Fibroblast of lung (primary cell): Measurements from ENCODE around the gene LONP2. TPM values are rescaled to one million over a fixed set of nuclear protein-coding genes. Genes with fewer than 3 reads are reported as not detected.

ENCODE experiments used
- DNase-seq, 2 donors: peaks; one replicate each; pipeline versions ENCODE4 v3.0.0 to v3.0.0-alpha.2; 2010; ENCODE audit warnings: low read depth in 2 of 2
- H2AFZ ChIP-seq: 2 replicates; pipeline ENCODE4 v1.5.1; 2012; ENCODE audit warnings: low read length, control low read depth, inconsistent platforms
- H3K27ac ChIP-seq: 2 replicates; pipeline ENCODE4 v1.5.1; 2011; ENCODE audit warnings: low read length, control low read depth; ENCODE audit not compliant: insufficient read depth
- H3K27me3 ChIP-seq: 2 replicates; pipeline ENCODE4 v1.5.1; 2011; ENCODE audit warnings: mild to moderate bottlenecking, low read length; ENCODE audit not compliant: control insufficient read depth, insufficient read depth
- H3K36me3 ChIP-seq: 2 replicates; pipeline ENCODE4 v1.5.1; 2011; ENCODE audit warnings: low read length; ENCODE audit not compliant: control insufficient read depth, insufficient read depth
- H3K4me1 ChIP-seq: 2 replicates; pipeline ENCODE4 v1.5.1; 2011; ENCODE audit warnings: low read length; ENCODE audit not compliant: control insufficient read depth, insufficient read depth; ENCODE audit errors: extremely low read depth
- H3K4me2 ChIP-seq: 2 replicates; pipeline ENCODE4 v1.5.1; 2011; ENCODE audit warnings: low read length, control low read depth; ENCODE audit not compliant: insufficient read depth; ENCODE audit errors: extremely low read depth
- H3K4me3 ChIP-seq, 4 experiments: fragments of 200-600 bp in 1 of 4; sonication (generic) in 1 of 4; replicated peaks in 1 of 4; 2 replicates each; pipeline ENCODE4 v1.5.1; 2011 to 2016; ENCODE audit warnings: low read length in 4 of 4, low read depth in 3 of 4, mild to moderate bottlenecking in 3 of 4, control low read depth in 2 of 4, inconsistent platforms in 1 of 4, mixed read lengths in 1 of 4; ENCODE audit not compliant: insufficient read depth in 1 of 4; ENCODE audit errors: control extremely low read depth in 1 of 4
- H3K79me2 ChIP-seq: 2 replicates; pipeline ENCODE4 v1.5.1; 2012; ENCODE audit warnings: mild to moderate bottlenecking, low read length, inconsistent platforms; ENCODE audit not compliant: control insufficient read depth, insufficient read depth
- H3K9ac ChIP-seq: 2 replicates; pipeline ENCODE4 v1.5.1; 2011; ENCODE audit warnings: mild to moderate bottlenecking, low read length, control low read depth; ENCODE audit not compliant: insufficient read depth
- H3K9me3 ChIP-seq: 2 replicates; pipeline ENCODE4 v1.5.1; 2012; ENCODE audit warnings: low read depth, low read length; ENCODE audit not compliant: control insufficient read depth, insufficient read depth
- H4K20me1 ChIP-seq: 2 replicates; pipeline ENCODE4 v1.5.1; 2011; ENCODE audit warnings: low read length; ENCODE audit not compliant: control insufficient read depth, insufficient read depth; ENCODE audit errors: extremely low read depth
- CTCF ChIP-seq, 2 donors: IDR thresholded peaks in 1 of 2; conservative IDR thresholded peaks in 1 of 2; 1 replicate in 1 of 2; 2 replicates in 1 of 2; pipeline ENCODE4 v1.5.1; 2011 to 2012; ENCODE audit warnings: low read length in 2 of 2, control low read depth in 1 of 2, inconsistent platforms in 1 of 2, low read depth in 1 of 2, mild to moderate bottlenecking in 1 of 2
- EZH2 ChIP-seq: IDR thresholded peaks from 2 replicates; pipeline ENCODE4 v1.5.1; 2012; ENCODE audit warnings: low read length, control low read depth, mild to moderate bottlenecking; ENCODE audit errors: missing control alignments
- polyA plus RNA-seq, 2 donors: library from polyadenylated mRNA; depleted of rRNA in 1 of 2; stranded (reverse) in 1 of 2; unstranded in 1 of 2; fragments of >200 nt; gene quantifications; 2 replicates each; pipeline ENCODE4 v1.2.1, GENCODE V29; 2011 to 2012; ENCODE audit warnings: missing spikeins in 1 of 2
- total RNA-seq: library from RNA; depleted of rRNA; stranded (reverse); fragments of >200 nt; gene quantifications from 2 replicates; pipeline ENCODE4 v1.2.1, GENCODE V29; 2014

LONP2 gene
- total and polyA plus RNA-seq, 2 donors (not counting 1 experiment from before 2014, with no cell fraction given): 44.0 to 60.8 TPM

- peak overlapping the region; percentile 60 to 68 (median 62) for H3K4me3 ChIP-seq
- H3K27ac ChIP-seq: peak overlapping the region; percentile 89
- TF ChIP-seq EZH2: no peak
- TF ChIP-seq CTCF (conservative IDR thresholded peaks at IDR 0.05 in 1 of 2, IDR thresholded peaks at IDR 0.05 in 1 of 2; ENCODE audit: low read depth in 1 of 2, low read length in 2 of 2): no peak
- H3K9me3 ChIP-seq: no peaks in the 10 kb centered on the region
- peaks cover 4% of the 10 kb centered on the region for H3K36me3 ChIP-seq
- DNase-seq: no peak
- peaks cover 10% of the 10 kb centered on the region for H3K4me1 ChIP-seq
- H3K27me3 ChIP-seq: no peaks in the 10 kb centered on the region
- peak overlapping the region; percentile 95 for H3K4me2 ChIP-seq
- no peaks in the 10 kb centered on the region for H4K20me1 ChIP-seq
- no peak overlapping the region for H2AFZ ChIP-seq
- H3K9ac ChIP-seq: no peak overlapping the region
- H3K79me2 ChIP-seq: peaks cover 82% of the 10 kb centered on the region
These were observed 121.0 kb downstream of the LONP2 start for GRCh38 chr16:48365025-48365600.

DNA sequence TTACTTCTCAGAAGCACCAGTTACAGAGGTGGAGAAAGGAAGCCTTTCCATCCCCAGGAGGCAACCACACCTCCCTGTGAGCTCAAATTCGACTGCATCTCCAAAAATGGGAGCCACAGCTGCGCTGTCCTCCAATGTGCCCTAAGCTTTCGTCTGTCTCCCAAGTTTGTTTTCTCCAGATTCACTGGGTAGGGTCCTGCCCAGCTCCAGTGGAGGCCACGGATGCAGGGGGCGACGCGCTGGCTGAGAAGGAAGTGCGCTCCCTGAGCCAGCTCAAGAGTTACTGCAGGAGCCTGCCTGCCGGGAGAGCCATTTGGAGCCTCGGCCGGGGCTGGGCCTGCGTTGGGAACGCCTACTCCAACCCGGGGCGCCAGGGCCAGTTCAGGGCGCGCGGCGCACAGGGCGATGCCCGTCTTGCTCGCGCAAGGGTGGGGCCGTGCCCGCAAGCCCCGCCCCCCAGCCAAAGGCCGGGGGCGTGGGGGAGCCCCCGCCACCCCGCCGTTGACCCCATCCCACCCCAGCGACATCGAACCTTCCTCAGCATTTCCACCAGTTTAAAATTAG is 121.6 kb downstream of the LONP2 start:
- Histone ChIP-seq H2AFZ (no peak overlapping the region), H3K4me2 (peak overlapping the region; percentile 96), H3K79me2 (peaks cover 84% of the 10 kb centered on the region), H3K36me3 (peaks cover 4% of the 10 kb centered on the region), H3K4me3 (peak overlapping the region; percentile 60 to 84 (median 62)), H4K20me1 (no peaks in the 10 kb centered on the region), H3K9me3 (no peaks in the 10 kb centered on the region), H3K27ac (peak overlapping the region; percentile 89), H3K27me3 (no peaks in the 10 kb centered on the region), H3K4me1 (peaks cover 10% of the 10 kb centered on the region), H3K9ac (peak overlapping the region; percentile 69)
- DNase-seq: peak; percentile 83 to 90
- TF ChIP-seq CTCF (conservative IDR thresholded peaks at IDR 0.05 in 1 of 2, IDR thresholded peaks at IDR 0.05 in 1 of 2; ENCODE audit: low read depth in 1 of 2, low read length in 2 of 2) (no peak), EZH2 (no peak)

- Histone ChIP-seq H3K4me3 (peak overlapping the region; percentile 60 to 84 (median 62)), H3K9ac (peak overlapping the region; percentile 69), H3K27me3 (no peaks in the 10 kb centered on the region), H2AFZ (no peak overlapping the region), H3K36me3 (peaks cover 4% of the 10 kb centered on the region), H3K4me2 (peak overlapping the region; percentile 96), H3K27ac (peak overlapping the region; percentile 89), H4K20me1 (no peaks in the 10 kb centered on the region), H3K9me3 (no peaks in the 10 kb centered on the region), H3K4me1 (peaks cover 10% of the 10 kb centered on the region), H3K79me2 (peaks cover 80% of the 10 kb centered on the region)
- DNase-seq: peak; percentile 94 to 98
- no peak for TF ChIP-seq CTCF (conservative IDR thresholded peaks at IDR 0.05 in 1 of 2, IDR thresholded peaks at IDR 0.05 in 1 of 2; ENCODE audit: low read depth in 1 of 2, low read length in 2 of 2)
- no peak for TF ChIP-seq EZH2
These were observed 122.3 kb downstream of the LONP2 start for GRCh38 chr16:48366165-48367093.
